ENCODE data around the gene SEC62.

SEC62 gene

DNA sequence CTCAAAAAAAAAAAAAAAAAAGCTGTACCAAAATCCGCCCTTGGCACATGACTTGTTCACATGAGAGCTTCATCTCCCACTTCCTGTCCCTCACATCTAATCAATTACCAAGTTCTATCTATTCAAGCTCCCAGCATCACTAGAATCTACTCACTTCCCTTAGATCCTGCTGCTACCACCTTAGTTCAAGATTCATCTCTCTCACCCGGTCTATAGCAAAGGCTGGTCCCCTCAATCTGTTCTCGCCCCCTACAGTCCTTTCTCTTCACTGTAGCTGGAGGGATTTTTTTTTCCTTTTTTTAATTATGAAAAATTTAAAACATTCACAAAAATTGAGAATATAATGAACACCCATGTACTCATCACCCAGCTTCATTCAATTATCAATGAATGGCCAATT lies 54.5 kb downstream of the SEC62 start:
- no peak for TF ChIP-seq CTCF (IDR thresholded peaks at IDR 0.05)
- TF ChIP-seq ZFX (IDR thresholded peaks at IDR 0.05; ENCODE audit: borderline replicate concordance), result no peak
- H3K27ac ChIP-seq, result no peak overlapping the region

GRCh38 chr3:170022336-170022735 lies 55.7 kb downstream of the SEC62 start:
- TF ChIP-seq ZFX (IDR thresholded peaks at IDR 0.05; ENCODE audit: borderline replicate concordance) (no peak), CTCF (IDR thresholded peaks at IDR 0.05) (no peak)
- no peak overlapping the region for H3K27ac ChIP-seq

GRCh38 chr3:170023165-170023564 lies 56.6 kb downstream of the SEC62 start:
- TF ChIP-seq ZFX (IDR thresholded peaks at IDR 0.05; ENCODE audit: borderline replicate concordance) (no peak), CTCF (IDR thresholded peaks at IDR 0.05) (no peak)
- H3K27ac ChIP-seq, result no peak overlapping the region

DNA sequence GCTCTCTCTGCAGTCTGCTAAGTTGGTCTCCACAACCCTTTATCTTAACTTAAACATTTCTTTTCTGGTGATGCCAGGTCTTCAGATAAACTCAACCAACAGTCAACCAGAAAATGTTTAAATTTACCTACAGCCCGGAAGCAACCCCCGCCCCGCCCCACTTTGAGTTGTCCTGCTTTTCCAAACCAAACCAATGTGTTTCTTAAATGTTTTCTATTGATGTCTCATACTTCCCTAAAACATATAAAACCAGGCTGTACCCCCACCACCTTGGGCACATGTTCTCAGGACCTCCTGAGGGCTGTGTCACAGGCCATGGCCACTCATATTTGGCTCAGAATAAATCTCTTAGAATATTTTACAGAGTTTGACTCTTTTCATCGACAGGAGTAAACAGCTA lies 58.0 kb downstream of the SEC62 start:
- H3K27ac ChIP-seq, result no peak overlapping the region
- TF ChIP-seq CTCF (IDR thresholded peaks at IDR 0.05), result no peak
- no peak for TF ChIP-seq ZFX (IDR thresholded peaks at IDR 0.05; ENCODE audit: borderline replicate concordance)

- TF ChIP-seq ZFX (IDR thresholded peaks at IDR 0.05; ENCODE audit: borderline replicate concordance) (no peak), CTCF (IDR thresholded peaks at IDR 0.05) (no peak)
Observed at GRCh38 chr3:170027233-170028102, 60.9 kb downstream of the SEC62 start.

GRCh38 chr3:170033489-170033888 lies 66.9 kb downstream of the SEC62 start:
- TF ChIP-seq ZFX (IDR thresholded peaks at IDR 0.05; ENCODE audit: borderline replicate concordance) (no peak), CTCF (IDR thresholded peaks at IDR 0.05) (no peak)
- H3K27ac ChIP-seq, result no peak overlapping the region

More at GRCh38 chr3:170027233-170028102, 60.9 kb downstream of the SEC62 start:
- no peak overlapping the region for H3K27ac ChIP-seq

Data from 22Rv1 (cell line).